HuH-7.5 (cell line): ENCODE results near the gene PPFIA1.
A peak's percentile ranks its signal among the peaks of the same experiment; 100 is the strongest.

Experiments
- DNase-seq: peaks from one replicate; pipeline ENCODE4 v3.0.0; 2011; ENCODE audit warnings: low spot score

Gene PPFIA1

DNA sequence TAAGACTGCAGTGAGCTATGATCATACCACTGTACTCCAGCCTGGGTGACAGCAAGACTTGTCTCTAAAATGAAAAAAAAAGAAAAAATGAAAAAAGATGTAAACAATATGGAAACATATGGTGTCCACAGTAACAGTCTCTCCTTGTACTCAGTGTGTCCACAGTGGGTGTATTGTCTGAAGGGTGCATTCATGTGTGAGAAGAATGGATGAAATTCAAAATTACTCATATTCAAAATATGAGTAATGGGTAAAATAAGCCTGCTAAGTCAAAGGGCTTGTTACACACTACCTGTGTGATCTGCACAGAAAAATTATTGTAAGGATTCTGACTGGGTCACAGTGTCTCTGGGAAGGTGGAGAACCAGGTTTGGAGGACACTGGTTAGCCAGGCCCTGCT is 26.9 kb downstream of the PPFIA1 start:
- no peak for DNase-seq

DNA sequence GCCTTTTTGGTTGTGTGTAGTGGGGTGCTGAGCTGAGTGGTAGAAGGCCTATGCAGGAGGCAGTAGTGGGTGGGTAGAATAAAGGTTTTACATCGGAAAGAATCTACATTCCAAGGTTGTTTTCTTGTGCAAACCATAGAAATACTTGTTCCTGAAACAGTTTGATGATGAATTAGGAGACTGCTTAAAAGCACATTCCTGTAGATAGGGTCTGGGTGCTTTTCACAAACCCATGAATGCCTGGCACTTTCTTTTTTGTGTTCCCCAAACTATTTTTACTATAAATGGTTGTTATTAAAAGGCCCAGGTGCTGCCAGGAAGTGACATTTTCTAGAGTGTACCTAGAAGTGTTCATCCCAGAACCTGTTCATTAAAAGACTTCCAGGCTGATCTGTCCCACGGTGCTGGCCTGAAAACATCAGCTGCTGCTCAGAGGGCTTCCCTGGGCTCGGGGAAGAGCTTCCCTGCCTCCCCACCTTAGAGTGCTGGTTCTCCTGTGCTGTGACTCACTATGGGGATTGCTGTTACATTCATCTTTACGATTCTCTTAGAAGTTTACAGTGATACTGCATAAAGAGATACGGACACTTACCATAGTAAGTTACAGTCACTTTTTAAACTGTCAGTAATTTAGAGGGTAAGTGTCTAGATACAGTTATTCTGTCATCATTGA is 27.9 kb downstream of the PPFIA1 start:
- no peak for DNase-seq

DNA sequence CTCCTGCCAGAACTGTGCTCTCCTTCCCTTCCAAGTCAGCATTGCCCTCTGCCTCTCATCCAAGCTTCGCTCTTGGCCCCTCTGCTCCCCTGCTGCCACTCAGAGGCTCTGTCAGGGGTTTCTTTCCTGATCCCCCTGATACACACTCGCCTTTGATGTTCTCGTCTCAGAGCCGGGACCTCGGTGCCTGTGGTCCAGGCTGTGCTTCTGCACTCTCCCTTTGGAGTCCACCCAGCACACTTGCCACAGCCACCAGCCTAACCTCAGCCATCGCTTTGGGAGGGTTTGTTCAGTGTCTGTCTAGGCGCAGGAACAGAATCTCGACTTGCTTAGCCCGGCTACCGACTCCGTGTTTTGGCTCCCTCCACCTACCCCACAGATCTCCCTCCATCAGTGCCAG is 29.1 kb downstream of the PPFIA1 start:
- no peak for DNase-seq

- DNase-seq: peak; percentile 55
Measured at GRCh38 chr11:70301191-70301590, 30.7 kb downstream of the PPFIA1 start.

- DNase-seq: no peak
Measured at GRCh38 chr11:70301721-70302418, 31.4 kb downstream of the PPFIA1 start.

- no peak for DNase-seq
Measured at GRCh38 chr11:70302419-70302752, 31.9 kb downstream of the PPFIA1 start.

DNA sequence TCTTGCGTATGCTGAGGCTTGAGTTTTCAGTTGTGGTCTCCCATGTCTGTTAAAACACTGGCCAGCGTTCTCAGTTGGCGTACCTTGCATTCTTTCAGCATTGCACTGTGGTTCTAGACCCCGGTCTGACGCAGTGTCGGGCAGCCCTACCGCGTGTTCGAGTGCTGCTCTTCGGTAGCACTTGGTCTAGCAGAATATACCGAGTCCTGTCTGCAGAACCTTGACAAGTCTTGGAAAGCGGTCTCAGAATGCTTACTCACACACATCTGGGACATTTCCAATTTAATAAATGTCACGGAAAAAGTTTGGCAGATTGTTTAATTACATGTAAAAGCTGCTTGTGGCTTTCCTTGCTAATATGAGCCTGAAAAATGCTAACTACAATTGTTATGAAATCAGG is 32.6 kb downstream of the PPFIA1 start:
- DNase-seq: no peak

DNA sequence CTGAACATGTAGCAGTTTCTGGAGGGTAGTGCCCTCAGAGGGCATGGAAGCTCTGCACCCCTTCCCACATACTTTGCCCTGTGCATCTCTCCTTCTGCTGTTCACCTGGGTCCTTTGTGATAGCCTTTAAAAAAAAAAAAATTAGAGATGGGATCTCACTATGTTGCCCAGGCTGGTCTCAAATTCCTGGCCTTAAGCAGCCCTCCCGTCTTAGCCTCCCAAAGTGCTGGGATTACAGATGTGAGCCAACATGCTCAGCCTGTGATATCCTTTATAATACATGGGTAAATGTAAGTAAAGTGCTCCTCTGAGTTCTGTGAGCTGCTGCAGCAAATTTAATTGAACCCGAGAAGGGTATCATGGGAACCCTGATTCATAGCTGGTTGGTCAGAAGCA is 33.7 kb downstream of the PPFIA1 start:
- no peak for DNase-seq

- no peak for DNase-seq
Measured at GRCh38 chr11:70305501-70305900, 35.0 kb downstream of the PPFIA1 start.

DNA sequence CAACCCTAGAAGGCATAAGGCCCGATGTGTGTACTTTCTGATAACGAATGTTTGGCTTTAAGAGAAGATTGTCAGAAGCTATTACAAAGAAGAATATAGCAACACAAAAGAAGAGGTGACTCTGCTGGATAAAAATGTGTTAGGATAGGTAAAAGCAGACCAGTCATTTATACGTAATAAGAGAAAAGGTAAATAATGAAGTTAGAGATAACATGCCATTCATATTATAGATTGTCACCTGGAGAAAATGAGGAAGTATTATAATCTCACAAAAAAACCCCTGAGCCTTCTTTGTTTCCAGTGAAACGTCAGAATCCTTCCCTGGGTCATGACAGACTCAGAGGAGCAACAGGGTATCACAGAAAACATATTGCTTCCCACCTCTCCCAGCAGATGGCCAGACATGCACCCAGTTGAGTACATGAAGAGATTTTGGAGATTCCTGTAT is 36.1 kb downstream of the PPFIA1 start:
- no peak for DNase-seq

DNA sequence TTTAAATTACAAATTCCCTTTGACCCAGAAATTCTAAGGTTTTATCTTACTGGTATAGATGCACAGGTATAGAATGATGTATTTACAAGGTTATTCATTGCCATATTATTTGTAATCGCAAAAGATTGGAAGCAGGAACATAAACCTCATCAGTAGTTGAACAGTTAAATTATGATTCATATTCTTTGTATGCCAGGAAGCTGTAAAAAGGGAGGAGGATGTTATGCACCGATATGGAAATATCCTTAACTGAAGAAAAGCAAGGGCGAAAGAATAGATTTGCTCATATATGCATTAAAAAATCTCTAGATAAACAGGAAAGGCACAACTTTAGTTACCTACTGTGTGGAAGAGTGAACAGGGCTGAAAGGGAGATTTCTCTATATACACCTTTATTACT is 36.7 kb downstream of the PPFIA1 start:
- DNase-seq: no peak

GRCh38 chr11:70311616-70312015 is 41.1 kb downstream of the PPFIA1 start:
- no peak for DNase-seq

GRCh38 chr11:70312401-70313357 is 42.2 kb downstream of the PPFIA1 start:
- no peak for DNase-seq

DNA sequence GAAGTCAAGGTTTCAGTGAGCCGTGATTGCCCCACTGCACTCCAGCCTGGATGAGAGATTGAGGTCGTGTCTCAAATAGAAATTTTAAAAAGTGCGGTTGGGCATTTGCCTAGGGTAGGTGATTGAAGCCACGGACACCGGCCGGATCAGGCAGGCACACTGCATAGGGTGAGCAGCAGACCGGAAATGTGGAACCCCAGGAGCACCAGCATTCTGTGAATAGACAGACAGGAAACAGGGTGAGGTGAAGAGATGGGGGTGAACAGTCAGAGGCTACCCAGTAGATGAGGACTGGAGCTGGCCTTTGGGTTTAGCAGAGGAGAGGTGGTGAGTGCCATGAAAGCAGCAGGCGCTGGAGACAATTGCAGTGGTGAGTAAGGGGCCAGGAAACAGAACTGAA is 43.5 kb downstream of the PPFIA1 start:
- DNase-seq: no peak

GRCh38 chr11:70314730-70315129 is 44.2 kb downstream of the PPFIA1 start:
- no peak for DNase-seq

- no peak for DNase-seq
Measured at GRCh38 chr11:70315716-70316115, 45.2 kb downstream of the PPFIA1 start.

DNA sequence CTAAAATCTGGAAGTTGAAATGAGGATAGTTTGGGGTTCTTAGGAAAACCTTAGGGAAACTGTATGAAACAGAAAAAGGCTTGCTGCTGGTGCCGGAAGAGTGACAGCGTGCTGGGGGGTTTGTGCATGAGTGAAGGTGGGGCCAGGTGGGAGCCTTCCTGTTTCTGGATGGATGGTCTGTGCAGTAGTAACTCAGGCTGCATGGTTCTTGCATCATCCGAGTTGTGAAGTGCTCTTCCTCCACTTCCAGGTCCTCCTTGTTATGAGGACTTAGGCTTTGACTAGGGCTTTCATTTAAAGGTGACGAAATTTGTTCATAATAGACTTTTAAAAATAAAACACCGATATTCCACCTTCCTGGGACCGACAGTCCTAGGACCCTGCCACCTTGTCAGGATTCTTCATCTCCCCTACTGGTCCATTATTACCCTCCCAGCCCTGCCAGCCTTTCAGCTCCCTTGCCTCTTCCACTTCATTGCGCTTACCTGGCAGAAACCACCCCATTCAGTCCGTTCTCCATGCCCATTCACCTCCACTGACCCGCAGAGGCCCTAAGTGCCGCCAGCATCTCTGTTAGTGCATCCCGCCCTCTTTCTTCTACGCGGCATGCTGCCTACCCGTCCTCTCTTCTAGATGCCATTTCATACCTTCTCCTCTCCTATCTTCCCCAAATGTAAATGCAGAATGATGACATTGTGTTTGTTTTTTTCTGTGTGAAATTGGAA is 47.3 kb downstream of the PPFIA1 start:
- no peak for DNase-seq

- DNase-seq: no peak
Measured at GRCh38 chr11:70319396-70320076, 49.0 kb downstream of the PPFIA1 start.

DNA sequence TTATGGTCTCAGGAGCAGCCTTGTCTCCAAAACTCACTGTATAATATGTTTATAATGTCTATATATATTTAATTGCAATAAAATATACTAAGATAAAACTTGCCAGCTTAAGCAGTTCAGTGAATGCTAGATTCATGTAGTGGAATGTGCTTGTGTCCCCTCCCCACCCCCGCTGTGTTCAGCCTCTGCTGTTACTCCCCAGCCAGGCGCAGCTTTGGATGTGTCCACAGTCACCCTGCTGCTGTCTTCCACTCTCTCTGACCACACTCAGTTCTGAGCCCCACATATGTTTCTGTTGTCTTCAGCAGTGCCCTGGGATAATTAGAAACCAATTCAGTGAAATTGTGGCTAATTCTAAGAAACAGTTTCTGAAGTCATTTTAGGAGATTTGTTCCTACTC is 52.2 kb downstream of the PPFIA1 start:
- DNase-seq: no peak

GRCh38 chr11:70323806-70324205 is 53.3 kb downstream of the PPFIA1 start:
- no peak for DNase-seq

DNA sequence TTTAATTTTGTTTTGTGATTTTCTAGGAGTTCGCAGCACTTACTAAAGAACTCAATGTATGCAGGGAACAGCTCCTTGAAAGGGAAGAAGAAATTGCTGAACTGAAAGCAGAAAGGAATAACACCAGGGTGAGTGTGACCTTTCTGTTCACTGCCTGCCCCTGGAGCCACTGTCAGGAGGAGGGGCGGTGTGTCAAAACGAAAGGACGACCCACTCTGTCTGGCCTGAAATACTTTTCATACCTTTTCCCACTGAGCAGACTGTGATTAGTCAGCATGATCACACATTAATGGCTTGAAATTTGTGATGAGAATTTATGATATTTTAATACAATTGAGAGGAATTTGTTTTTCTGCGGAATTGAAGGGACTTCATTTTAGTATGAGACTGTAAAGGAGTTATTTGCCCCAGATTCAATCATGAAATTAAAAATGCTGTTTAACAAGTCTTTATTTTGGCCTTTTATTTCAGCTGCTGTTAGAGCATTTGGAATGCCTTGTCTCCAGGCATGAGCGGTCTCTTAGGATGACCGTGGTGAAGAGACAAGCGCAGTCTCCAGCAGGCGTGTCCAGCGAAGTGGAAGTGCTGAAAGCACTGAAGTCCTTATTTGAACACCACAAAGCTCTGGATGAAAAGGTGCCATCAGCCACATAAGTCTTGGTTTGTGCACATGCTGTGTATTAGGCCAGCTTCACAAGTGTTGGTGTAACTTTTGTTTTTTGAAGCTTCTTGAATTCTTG is 54.1 kb downstream of the PPFIA1 start:
- no peak for DNase-seq
